HFF-Myc (cell line): ENCODE data around the gene ARCN1.

Experiments used
- DNase-seq: peaks from one replicate; pipeline ENCODE4 v3.0.0-alpha.2; 2011; ENCODE audit warnings: low read depth; ENCODE audit errors: extremely low read depth
- H3K4me3 ChIP-seq: replicated peaks from 2 replicates; pipeline ENCODE4 v1.5.1; 2011; ENCODE audit warnings: low read depth, mild to moderate bottlenecking, control low read depth, low read length
- TF ChIP-seq, protein P1 (sequence below): IDR thresholded peaks from 2 replicates; pipeline ENCODE4 v1.5.1; 2012; ENCODE audit warnings: mild to moderate bottlenecking, low read depth, low read length, control low read depth; ENCODE audit errors: missing control alignments

The ARCN1 gene

DNA sequence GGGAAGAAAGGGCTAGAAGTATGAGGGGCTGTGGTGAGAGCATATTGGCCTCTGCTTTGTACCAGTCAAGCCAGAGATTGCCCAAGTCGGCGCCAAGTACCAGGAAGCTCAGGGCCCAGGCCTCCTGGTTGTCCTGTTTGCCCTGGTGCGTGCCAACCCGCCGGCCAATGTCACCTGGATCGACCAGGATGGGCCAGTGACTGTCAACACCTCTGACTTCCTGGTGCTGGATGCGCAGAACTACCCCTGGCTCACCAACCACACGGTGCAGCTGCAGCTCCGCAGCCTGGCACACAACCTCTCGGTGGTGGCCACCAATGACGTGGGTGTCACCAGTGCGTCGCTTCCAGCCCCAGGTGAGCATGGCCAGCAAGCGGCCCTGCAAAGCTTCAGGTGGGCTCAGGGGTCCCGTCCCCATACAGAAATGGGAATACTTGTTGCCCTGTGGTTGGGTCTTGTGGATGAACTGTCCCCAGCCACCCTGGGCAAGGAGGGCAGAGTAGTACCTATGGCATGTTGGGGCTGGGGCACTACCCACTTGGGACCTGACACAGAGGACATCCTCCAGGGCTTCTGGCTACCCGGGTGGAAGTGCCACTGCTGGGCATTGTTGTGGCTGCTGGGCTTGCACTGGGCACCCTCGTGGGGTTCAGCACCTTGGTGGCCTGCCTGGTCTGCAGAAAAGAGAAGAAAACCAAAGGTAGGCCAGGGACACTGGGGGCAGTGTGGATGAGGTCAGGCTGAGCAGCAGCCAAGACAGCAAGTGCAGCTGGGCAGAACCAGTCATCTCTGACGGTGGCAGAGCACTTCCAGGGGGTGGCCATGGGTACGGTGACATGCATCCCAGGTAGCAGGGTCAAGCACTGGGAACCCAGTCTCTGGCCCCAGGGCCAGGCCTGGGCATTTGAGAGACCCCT is 39.1 kb upstream of the ARCN1 start:
- DNase-seq: no peak
- no peak overlapping the region for H3K4me3 ChIP-seq
- TF ChIP-seq, protein P1, sequence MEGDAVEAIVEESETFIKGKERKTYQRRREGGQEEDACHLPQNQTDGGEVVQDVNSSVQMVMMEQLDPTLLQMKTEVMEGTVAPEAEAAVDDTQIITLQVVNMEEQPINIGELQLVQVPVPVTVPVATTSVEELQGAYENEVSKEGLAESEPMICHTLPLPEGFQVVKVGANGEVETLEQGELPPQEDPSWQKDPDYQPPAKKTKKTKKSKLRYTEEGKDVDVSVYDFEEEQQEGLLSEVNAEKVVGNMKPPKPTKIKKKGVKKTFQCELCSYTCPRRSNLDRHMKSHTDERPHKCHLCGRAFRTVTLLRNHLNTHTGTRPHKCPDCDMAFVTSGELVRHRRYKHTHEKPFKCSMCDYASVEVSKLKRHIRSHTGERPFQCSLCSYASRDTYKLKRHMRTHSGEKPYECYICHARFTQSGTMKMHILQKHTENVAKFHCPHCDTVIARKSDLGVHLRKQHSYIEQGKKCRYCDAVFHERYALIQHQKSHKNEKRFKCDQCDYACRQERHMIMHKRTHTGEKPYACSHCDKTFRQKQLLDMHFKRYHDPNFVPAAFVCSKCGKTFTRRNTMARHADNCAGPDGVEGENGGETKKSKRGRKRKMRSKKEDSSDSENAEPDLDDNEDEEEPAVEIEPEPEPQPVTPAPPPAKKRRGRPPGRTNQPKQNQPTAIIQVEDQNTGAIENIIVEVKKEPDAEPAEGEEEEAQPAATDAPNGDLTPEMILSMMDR: no peak

DNA sequence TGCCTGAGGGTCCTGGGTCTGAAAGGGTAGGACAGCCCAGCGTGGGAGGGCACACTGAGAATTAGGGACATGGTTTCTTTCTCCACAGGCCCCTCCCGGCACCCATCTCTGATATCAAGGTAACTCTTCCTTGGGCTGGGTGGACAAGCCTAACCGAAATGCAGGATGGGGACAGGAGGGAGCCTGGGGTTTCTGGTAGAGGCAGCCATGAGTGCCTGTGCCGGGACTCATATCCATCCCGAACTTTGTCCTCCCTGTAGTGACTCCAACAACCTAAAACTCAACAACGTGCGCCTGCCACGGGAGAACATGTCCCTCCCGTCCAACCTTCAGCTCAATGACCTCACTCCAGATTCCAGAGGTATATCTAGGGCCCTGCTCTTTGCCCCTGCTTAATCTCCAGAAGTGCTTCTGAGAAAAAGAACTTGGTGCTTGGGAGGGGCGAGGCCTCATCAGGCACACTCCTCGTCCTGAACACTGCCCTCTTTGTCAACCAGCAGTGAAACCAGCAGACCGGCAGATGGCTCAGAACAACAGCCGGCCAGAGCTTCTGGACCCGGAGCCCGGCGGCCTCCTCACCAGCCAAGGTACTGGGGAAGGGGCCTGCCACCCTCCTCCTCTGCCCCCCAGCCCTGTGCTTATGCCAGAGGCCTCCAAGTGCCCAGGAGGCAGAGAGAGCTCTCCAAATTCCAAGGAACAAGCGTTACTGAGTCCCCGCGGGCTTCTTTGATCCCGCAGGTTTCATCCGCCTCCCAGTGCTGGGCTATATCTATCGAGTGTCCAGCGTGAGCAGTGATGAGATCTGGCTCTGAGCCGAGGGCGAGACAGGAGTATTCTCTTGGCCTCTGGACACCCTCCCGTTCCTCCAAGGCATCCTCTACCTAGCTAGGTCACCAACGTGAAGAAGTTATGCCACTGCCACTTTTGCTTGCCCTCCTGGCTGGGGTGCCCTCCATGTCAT is 38.2 kb upstream of the ARCN1 start:
- TF ChIP-seq, protein P1: no peak
- no peak for DNase-seq
- no peak overlapping the region for H3K4me3 ChIP-seq

DNA sequence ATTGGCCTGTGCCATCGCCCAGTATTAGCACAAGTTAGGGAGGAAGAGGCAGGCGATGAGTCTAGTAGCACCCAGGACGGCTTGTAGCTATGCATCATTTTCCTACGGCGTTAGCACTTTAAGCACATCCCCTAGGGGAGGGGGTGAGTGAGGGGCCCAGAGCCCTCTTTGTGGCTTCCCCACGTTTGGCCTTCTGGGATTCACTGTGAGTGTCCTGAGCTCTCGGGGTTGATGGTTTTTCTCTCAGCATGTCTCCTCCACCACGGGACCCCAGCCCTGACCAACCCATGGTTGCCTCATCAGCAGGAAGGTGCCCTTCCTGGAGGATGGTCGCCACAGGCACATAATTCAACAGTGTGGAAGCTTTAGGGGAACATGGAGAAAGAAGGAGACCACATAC is 36.9 kb upstream of the ARCN1 start:
- no peak for DNase-seq
- TF ChIP-seq, protein P1: no peak
- H3K4me3 ChIP-seq: no peak overlapping the region

DNA sequence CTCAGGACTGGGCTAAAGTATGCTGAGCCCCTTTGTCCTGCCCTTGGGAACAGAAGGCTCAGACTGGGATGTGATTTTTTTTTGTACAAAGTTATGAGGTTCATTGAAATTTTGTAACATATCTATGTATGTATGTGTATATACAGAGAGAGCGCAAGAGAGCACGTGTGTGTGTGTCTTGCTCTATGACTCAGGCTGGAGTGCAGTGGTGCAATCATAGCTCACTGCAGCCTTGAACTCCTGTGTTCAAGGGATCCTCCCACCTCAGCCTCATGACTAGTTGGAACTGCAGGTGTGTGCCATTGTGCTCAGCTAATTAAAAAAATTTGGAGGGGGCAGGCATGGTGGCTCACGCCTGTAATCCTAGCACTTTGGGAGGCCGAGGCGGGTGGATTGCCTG is 35.5 kb upstream of the ARCN1 start:
- no peak overlapping the region for H3K4me3 ChIP-seq
- TF ChIP-seq, protein P1: no peak
- DNase-seq: no peak

DNA sequence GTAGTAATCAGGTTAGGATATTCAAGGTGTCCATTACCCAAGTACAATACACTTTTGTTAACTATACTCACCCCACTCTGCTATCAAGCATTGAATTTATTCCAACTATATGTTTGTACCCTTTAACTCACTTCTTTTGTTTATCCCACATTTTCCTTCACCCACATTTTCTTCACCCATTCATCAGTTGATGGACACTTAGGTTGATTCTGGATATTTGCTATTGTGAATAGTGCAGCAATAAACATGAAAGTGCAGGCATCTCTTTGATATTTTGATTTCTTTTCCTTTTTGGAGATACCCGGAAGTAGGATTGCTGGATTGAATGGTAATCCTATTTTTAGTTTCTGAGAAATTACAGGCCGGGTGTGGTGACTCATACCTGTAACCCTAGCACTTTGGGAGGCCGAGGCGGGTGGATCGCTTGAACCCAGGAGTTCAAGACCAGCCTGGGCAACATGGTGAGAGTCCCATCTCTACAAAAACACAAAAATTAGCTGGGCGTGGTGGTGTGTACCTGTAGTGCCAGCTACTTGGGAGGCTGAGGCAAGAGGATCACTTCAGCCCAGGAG is 34.7 kb upstream of the ARCN1 start:
- H3K4me3 ChIP-seq: no peak overlapping the region
- TF ChIP-seq, protein P1: no peak
- DNase-seq: no peak

DNA sequence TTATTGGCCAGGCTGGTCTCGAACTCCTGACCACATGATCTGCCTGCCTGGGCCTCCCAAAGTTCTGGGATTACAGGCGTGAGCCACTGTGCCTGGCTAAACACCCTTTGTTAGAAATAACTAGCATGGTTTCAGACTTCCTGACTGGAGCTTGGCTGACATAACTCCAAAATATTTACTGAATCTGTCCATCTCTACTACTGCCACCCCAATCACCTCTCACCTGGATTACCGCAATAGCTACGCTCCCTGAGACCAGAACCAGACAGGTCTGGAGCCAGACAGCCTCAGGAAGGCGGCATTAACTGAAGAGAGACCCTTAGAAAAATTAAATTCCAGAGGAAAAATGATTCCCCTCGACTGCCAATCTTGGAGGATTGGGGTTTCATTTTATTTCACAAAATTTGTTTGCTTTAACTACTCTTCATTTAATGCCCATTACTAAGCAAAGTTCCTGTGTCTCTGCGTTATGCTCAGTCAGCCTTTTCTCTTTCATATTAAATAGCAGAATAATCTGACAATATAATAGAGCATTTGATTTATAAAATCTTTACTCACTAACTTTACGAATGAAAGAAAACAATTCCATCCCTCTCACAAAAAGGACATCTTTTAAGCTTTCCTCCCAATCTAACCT is 28.1 kb upstream of the ARCN1 start:
- TF ChIP-seq, protein P1: no peak
- H3K4me3 ChIP-seq: no peak overlapping the region
- no peak for DNase-seq
